Measurements from ENCODE around the gene AMOTL1. TPM values are rescaled to one million over a fixed set of nuclear protein-coding genes. Genes with fewer than 3 reads are reported as not detected.

The AMOTL1 gene
- total RNA-seq, 1 experiment from 2014 or later, result 76.6 TPM

GRCh38 chr11:94882931-94883330, 114.8 kb downstream of the AMOTL1 start:
- H3K27me3 Mint-ChIP-seq (ENCODE audit: insufficient read depth, unreplicated experiment), result no peaks in the 10 kb centered on the region
- CTCF ChIA-PET, result interaction anchor here (0.6 to 2.9 kb wide), 4 partner anchors 15 to 1055 kb away, joined by 3 to 12 read pairs (median 4); no protein-coding TSS in a partner anchor
- H3K27ac Mint-ChIP-seq (ENCODE audit: low read depth, unreplicated experiment), result no peak overlapping the region
- no peak overlapping the region for H3K4me3 Mint-ChIP-seq (ENCODE audit: unreplicated experiment)
- BruUV-seq (replicated peaks), result no TSS peak
- no peak for DNase-seq (ENCODE audit: unreplicated experiment)
- peaks cover 41% of the 10 kb centered on the region for H3K36me3 Mint-ChIP-seq (ENCODE audit: insufficient read depth, unreplicated experiment)
- H3K4me1 Mint-ChIP-seq (ENCODE audit: insufficient read depth, unreplicated experiment), result peaks cover 14% of the 10 kb centered on the region
- intact Hi-C loops (cut with micrococcal nuclease), result no loop called here
- POLR2A ChIA-PET, result no interaction called here
- peaks cover 2% of the 10 kb centered on the region for H3K9me3 Mint-ChIP-seq (ENCODE audit: unreplicated experiment)
- TF ChIP-seq, protein P1, sequence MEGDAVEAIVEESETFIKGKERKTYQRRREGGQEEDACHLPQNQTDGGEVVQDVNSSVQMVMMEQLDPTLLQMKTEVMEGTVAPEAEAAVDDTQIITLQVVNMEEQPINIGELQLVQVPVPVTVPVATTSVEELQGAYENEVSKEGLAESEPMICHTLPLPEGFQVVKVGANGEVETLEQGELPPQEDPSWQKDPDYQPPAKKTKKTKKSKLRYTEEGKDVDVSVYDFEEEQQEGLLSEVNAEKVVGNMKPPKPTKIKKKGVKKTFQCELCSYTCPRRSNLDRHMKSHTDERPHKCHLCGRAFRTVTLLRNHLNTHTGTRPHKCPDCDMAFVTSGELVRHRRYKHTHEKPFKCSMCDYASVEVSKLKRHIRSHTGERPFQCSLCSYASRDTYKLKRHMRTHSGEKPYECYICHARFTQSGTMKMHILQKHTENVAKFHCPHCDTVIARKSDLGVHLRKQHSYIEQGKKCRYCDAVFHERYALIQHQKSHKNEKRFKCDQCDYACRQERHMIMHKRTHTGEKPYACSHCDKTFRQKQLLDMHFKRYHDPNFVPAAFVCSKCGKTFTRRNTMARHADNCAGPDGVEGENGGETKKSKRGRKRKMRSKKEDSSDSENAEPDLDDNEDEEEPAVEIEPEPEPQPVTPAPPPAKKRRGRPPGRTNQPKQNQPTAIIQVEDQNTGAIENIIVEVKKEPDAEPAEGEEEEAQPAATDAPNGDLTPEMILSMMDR (IDR thresholded peaks at IDR 0.05; ENCODE audit: unreplicated experiment), result no peak

GRCh38 chr11:94883878-94884277, 115.7 kb downstream of the AMOTL1 start:
- Mint-ChIP-seq H3K27ac (ENCODE audit: low read depth, unreplicated experiment) (no peak overlapping the region), H3K4me3 (ENCODE audit: unreplicated experiment) (no peak overlapping the region), H3K27me3 (ENCODE audit: insufficient read depth, unreplicated experiment) (no peaks in the 10 kb centered on the region), H3K9me3 (ENCODE audit: unreplicated experiment) (peaks cover 7% of the 10 kb centered on the region), H3K36me3 (ENCODE audit: insufficient read depth, unreplicated experiment) (peaks cover 36% of the 10 kb centered on the region), H3K4me1 (ENCODE audit: insufficient read depth, unreplicated experiment) (peaks cover 14% of the 10 kb centered on the region)
- DNase-seq (ENCODE audit: unreplicated experiment), result no peak
- ChIA-PET POLR2A (no interaction called here), CTCF (interaction anchor here (0.7 to 2.9 kb wide), 3 partner anchors 13 to 269 kb away, joined by 3 to 12 read pairs (median 4); no protein-coding TSS in a partner anchor)
- intact Hi-C loops (cut with micrococcal nuclease), result no loop called here
- TF ChIP-seq, protein P1 (IDR thresholded peaks at IDR 0.05; ENCODE audit: unreplicated experiment), result no peak
- BruUV-seq (replicated peaks), result no TSS peak

DNA sequence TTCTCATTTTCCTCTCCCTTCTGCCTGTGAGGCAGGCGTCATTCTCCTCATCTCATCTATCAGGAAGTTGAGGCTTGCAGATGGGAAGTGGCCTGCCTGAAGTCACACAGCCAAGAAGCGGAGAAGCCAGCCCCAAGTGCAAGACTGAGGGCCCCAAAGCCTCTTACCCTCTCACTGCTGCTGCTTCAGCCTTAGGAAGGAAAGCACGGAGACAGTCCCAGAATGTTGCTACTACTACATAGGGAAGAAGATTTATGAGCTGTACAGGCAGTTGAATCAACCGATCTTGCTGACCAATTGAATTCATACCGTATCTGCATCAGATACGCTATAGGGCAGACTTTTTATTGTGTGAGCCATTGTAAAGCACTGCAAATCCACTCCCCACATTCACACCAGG, 116.2 kb downstream of the AMOTL1 start:
- intact Hi-C loops (cut with micrococcal nuclease), result no loop called here
- CTCF ChIA-PET, result interaction anchor here (0.5 to 2.9 kb wide), 4 partner anchors 10 to 261 kb away, joined by 3 to 13 read pairs (median 8); no protein-coding TSS in a partner anchor

GRCh38 chr11:94885133-94885532, 117.0 kb downstream of the AMOTL1 start:
- DNase-seq (ENCODE audit: unreplicated experiment), result peak; percentile 30
- CTCF ChIA-PET, result interaction anchor here (0.5 to 3.8 kb wide), 5 partner anchors 9 to 262 kb away, joined by 3 to 21 read pairs (median 12); no protein-coding TSS in a partner anchor
- BruUV-seq (replicated peaks), result no TSS peak
- no peak overlapping the region for H3K4me3 Mint-ChIP-seq (ENCODE audit: unreplicated experiment)
- POLR2A ChIA-PET, result interaction anchor here (0.5 to 1.3 kb wide), 8 partner anchors 119 to 970 kb away, joined by 3 to 4 read pairs (median 3); no protein-coding TSS in a partner anchor
- intact Hi-C loops (cut with micrococcal nuclease), result no loop called here
- H3K36me3 Mint-ChIP-seq (ENCODE audit: insufficient read depth, unreplicated experiment), result peaks cover 29% of the 10 kb centered on the region
- H3K27me3 Mint-ChIP-seq (ENCODE audit: insufficient read depth, unreplicated experiment), result no peaks in the 10 kb centered on the region
- H3K4me1 Mint-ChIP-seq (ENCODE audit: insufficient read depth, unreplicated experiment), result peaks cover 3% of the 10 kb centered on the region
- TF ChIP-seq, protein P1 (IDR thresholded peaks at IDR 0.05; ENCODE audit: unreplicated experiment), result no peak
- H3K9me3 Mint-ChIP-seq (ENCODE audit: unreplicated experiment), result peaks cover 7% of the 10 kb centered on the region
- H3K27ac Mint-ChIP-seq (ENCODE audit: low read depth, unreplicated experiment), result no peak overlapping the region

More for the DNA sequence above, 116.2 kb downstream of the AMOTL1 start:
- H3K4me1 Mint-ChIP-seq (ENCODE audit: insufficient read depth, unreplicated experiment), result peaks cover 10% of the 10 kb centered on the region
- peaks cover 7% of the 10 kb centered on the region for H3K9me3 Mint-ChIP-seq (ENCODE audit: unreplicated experiment)
- DNase-seq (ENCODE audit: unreplicated experiment), result no peak
- TF ChIP-seq, protein P1 (IDR thresholded peaks at IDR 0.05; ENCODE audit: unreplicated experiment), result no peak
- peaks cover 31% of the 10 kb centered on the region for H3K36me3 Mint-ChIP-seq (ENCODE audit: insufficient read depth, unreplicated experiment)
- H3K4me3 Mint-ChIP-seq (ENCODE audit: unreplicated experiment), result no peak overlapping the region
- no TSS peak for BruUV-seq (replicated peaks)
- H3K27ac Mint-ChIP-seq (ENCODE audit: low read depth, unreplicated experiment), result no peak overlapping the region
- POLR2A ChIA-PET, result interaction anchor here (0.5 to 1.0 kb wide), 2 partner anchors 126 to 152 kb away, joined by 3 read pairs; no protein-coding TSS in a partner anchor
- H3K27me3 Mint-ChIP-seq (ENCODE audit: insufficient read depth, unreplicated experiment), result no peaks in the 10 kb centered on the region

Measured in MCF 10A (cell line).